H1 (cell line): ENCODE data around the gene LPO. TPM values are rescaled to one million over a fixed set of nuclear protein-coding genes. Genes with fewer than 3 reads are reported as not detected.

Experiments used
- E2F6 ChIP-seq: IDR thresholded peaks from 2 replicates; pipeline ENCODE4 v1.6.1; 2012; ENCODE audit warnings: inconsistent platforms
- GABPA ChIP-seq: IDR thresholded peaks from 2 replicates; pipeline ENCODE4 v1.6.1; 2011; ENCODE audit warnings: mild to moderate bottlenecking, low read length, moderate library complexity, borderline replicate concordance; ENCODE audit not compliant: insufficient read depth
- GTF2F1 ChIP-seq: IDR thresholded peaks from 2 replicates; pipeline ENCODE4 v1.6.1; 2012; ENCODE audit warnings: low read depth, low read length, improper control_type of control experiment, borderline replicate concordance
- KDM1A ChIP-seq: fragments of 200-600, 300-600 bp; sonication (generic); IDR thresholded peaks from 2 replicates; pipeline ENCODE4 v1.7.1; 2016; ENCODE audit warnings: mild to moderate bottlenecking, low read length, borderline replicate concordance
- MAFK ChIP-seq: IDR thresholded peaks from 2 replicates; pipeline ENCODE4 v1.6.1; 2012; ENCODE audit warnings: low read depth, mild to moderate bottlenecking, improper control_type of control experiment, low read length
- POLR2AphosphoS5 ChIP-seq: IDR thresholded peaks from 2 replicates; pipeline ENCODE4 v1.6.1; 2011; ENCODE audit warnings: low read depth, low read length
- RBBP5 ChIP-seq: IDR thresholded peaks from 2 replicates; pipeline ENCODE4 v1.7.1; 2012; ENCODE audit warnings: low read depth, mild to moderate bottlenecking, inconsistent platforms, low read length, moderate library complexity, borderline replicate concordance
- SUZ12 ChIP-seq: fragments of 200-600 bp; sonication (generic); IDR thresholded peaks from 2 replicates; pipeline ENCODE4 v1.6.1; 2012; ENCODE audit warnings: mild to moderate bottlenecking, inconsistent platforms, low read length, moderate library complexity, mixed read lengths
- polyA plus RNA-seq, 7 experiments: library from polyadenylated mRNA; depleted of rRNA in 3 of 7; stranded (reverse) in 5 of 7; unstranded in 2 of 7; fragments of >200 nt in 5 of 7; fragments of 200-250 nt in 2 of 7; gene quantifications; 1 replicate in 5 of 7; 2 replicates in 1 of 7; 4 replicates in 1 of 7; pipeline versions ENCODE4 v1.2.1 to v1.2.3, GENCODE V29; 2011 to 2013; ENCODE audit warnings: missing spikeins in 2 of 7, mixed read lengths in 2 of 7
- total RNA-seq: library from RNA; stranded (reverse); fragmentation: NEBNext Ultra II Directional; extraction: Animal tissue kit (Norgen Biotek cat#: 25700); gene quantifications from 2 replicates; pipeline ENCODE4 v1.2.1, GENCODE V29; 2021

LPO gene
- total and polyA plus RNA-seq, 2 of the 8 experiments (the other 6 are each of a cell fraction or from before 2014, with no cell fraction given), result 0.38 to 0.52 TPM

GRCh38 chr17:58254803-58255202 is 16.4 kb downstream of the LPO start (continued):
- peak; percentile 73 for TF ChIP-seq E2F6
- no peak for TF ChIP-seq KDM1A
- TF ChIP-seq GTF2F1, result no peak
- no peak for TF ChIP-seq MAFK
- TF ChIP-seq GABPA, result no peak
- TF ChIP-seq SUZ12, result no peak
- TF ChIP-seq POLR2AphosphoS5, result no peak
- TF ChIP-seq RBBP5, result no peak
